Peyer's patch (tissue), 4 donors: ENCODE measurements around the gene NEK7. TPM values are rescaled to one million over a fixed set of nuclear protein-coding genes. Genes with fewer than 3 reads are reported as not detected.

Experiments used
- DNase-seq, 3 donors: peaks; one replicate each; pipeline ENCODE4 v3.0.0-alpha.2; 2017 to 2019
- H3K27ac ChIP-seq, 4 donors: fragments of 200-600 bp; sonication (generic); one replicate each; pipeline ENCODE4 v1.5.1; 2016 to 2019
- H3K27me3 ChIP-seq, 2 donors: fragments of 200-600 bp; sonication (generic); one replicate each; pipeline ENCODE4 v1.5.1; 2019
- H3K36me3 ChIP-seq, 3 donors: fragments of 200-600 bp; sonication (generic); one replicate each; pipeline ENCODE4 v1.5.1; 2016 to 2019
- H3K4me1 ChIP-seq, 4 donors: fragments of 200-600 bp; sonication (generic); one replicate each; pipeline ENCODE4 v1.5.1; 2016 to 2019
- H3K4me3 ChIP-seq, 4 donors: fragments of 200-600 bp; sonication (generic); 1 replicate in 3 of 4; 2 replicates in 1 of 4; pipeline ENCODE4 v1.5.1; 2016 to 2019; ENCODE audit warnings: mild to moderate bottlenecking in 1 of 4
- H3K9me3 ChIP-seq, 4 donors: fragments of 200-600 bp; sonication (generic); one replicate each; pipeline ENCODE4 v1.5.1; 2016 to 2019; ENCODE audit warnings: mild to moderate bottlenecking in 1 of 4
- CTCF ChIP-seq, 6 experiments: fragments of 450-650 bp in 4 of 6; fragments of 200-600 bp in 2 of 6; sonication (generic) in 1 of 6; IDR thresholded peaks; one replicate each; pipeline ENCODE4 v1.5.1; 2017 to 2019; ENCODE audit warnings: antibody characterized with exemption in 6 of 6, mild to moderate bottlenecking in 3 of 6, moderate library complexity in 1 of 6
- POLR2A ChIP-seq, 2 donors: fragments of 450-650 bp; IDR thresholded peaks; one replicate each; pipeline ENCODE4 v1.5.1; 2017; ENCODE audit warnings: antibody characterized with exemption in 2 of 2, mild to moderate bottlenecking in 2 of 2, moderate library complexity in 2 of 2
- total RNA-seq, 4 donors: library from RNA; depleted of rRNA; stranded (reverse); fragments of >200 nt; gene quantifications; one replicate each; pipeline ENCODE4 v1.1.0, GENCODE V29; 2016

NEK7 gene
- total RNA-seq, 4 donors from 2014 or later, result 62.3 to 75.1 (median 66.5) TPM

GRCh38 chr1:198116069-198116468 is 40.7 kb upstream of the NEK7 start:
- H3K27me3 ChIP-seq, result no peaks in the 10 kb centered on the region
- no peaks in the 10 kb centered on the region for H3K36me3 ChIP-seq
- no peak overlapping the region for H3K27ac ChIP-seq
- DNase-seq, result no peak
- H3K9me3 ChIP-seq, result no peaks in the 10 kb centered on the region
- H3K4me1 ChIP-seq, result no peaks in the 10 kb centered on the region
- TF ChIP-seq CTCF (IDR thresholded peaks at IDR 0.05) (no peak), POLR2A (IDR thresholded peaks at IDR 0.05) (no peak)
- no peak overlapping the region for H3K4me3 ChIP-seq

- Histone ChIP-seq H3K36me3 (no peaks in the 10 kb centered on the region), H3K9me3 (no peaks in the 10 kb centered on the region), H3K4me3 (no peak overlapping the region), H3K27me3 (no peaks in the 10 kb centered on the region), H3K27ac (no peak overlapping the region), H3K4me1 (no peaks in the 10 kb centered on the region)
- DNase-seq, result no peak
- TF ChIP-seq CTCF (IDR thresholded peaks at IDR 0.05) (no peak), POLR2A (IDR thresholded peaks at IDR 0.05) (no peak)
Observed at GRCh38 chr1:198116469-198116868, 40.3 kb upstream of the NEK7 start.

DNA sequence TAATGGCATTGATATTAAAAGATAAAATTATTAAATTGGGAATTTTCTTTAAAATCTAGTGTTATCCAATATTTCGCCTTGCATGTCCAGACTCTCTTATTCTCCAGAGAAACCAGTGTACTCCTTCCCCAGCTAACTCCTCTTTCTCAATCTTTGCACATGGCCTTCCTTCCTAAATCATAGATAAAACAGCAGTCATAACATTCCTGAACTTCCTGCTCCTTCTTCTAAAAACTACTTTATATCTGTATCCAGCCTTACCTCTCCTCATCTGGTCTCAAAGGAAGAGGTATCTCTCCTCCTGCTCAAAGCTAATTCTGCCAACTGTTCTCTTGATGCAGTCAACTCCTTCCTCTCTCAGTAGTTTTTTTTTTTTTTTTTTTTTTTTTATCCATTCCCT is 39.5 kb upstream of the NEK7 start:
- Histone ChIP-seq H3K36me3 (no peaks in the 10 kb centered on the region), H3K27ac (no peak overlapping the region), H3K27me3 (no peaks in the 10 kb centered on the region), H3K4me1 (no peaks in the 10 kb centered on the region), H3K4me3 (no peak overlapping the region), H3K9me3 (no peaks in the 10 kb centered on the region)
- TF ChIP-seq POLR2A (IDR thresholded peaks at IDR 0.05) (no peak), CTCF (IDR thresholded peaks at IDR 0.05) (no peak)
- DNase-seq, result no peak

DNA sequence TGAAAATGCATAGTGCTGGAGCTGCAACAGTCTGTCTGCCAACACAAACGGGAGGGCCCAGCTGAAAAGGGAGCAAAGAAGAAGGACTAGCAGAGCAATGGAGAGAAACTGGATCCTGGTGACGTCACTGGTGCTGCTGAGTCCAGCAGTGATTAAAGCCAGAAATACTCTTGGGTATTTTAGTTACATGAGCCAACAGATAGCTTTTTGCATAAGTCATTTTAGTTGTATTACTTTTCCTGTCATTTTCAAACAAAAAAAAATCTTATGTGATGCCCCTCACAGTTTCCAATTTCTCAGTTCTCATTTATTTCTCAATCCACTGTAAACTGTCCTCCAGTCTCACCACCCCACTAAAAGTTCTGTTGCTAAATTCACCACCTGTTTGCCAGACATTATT is 38.7 kb upstream of the NEK7 start:
- TF ChIP-seq POLR2A (IDR thresholded peaks at IDR 0.05) (no peak), CTCF (IDR thresholded peaks at IDR 0.05) (no peak)
- H3K4me3 ChIP-seq, result no peak overlapping the region
- no peak overlapping the region for H3K27ac ChIP-seq
- no peaks in the 10 kb centered on the region for H3K9me3 ChIP-seq
- no peaks in the 10 kb centered on the region for H3K27me3 ChIP-seq
- no peaks in the 10 kb centered on the region for H3K36me3 ChIP-seq
- peak in 1 of 3 donors; percentile 47 for DNase-seq
- no peaks in the 10 kb centered on the region for H3K4me1 ChIP-seq

GRCh38 chr1:198119906-198120305 is 36.9 kb upstream of the NEK7 start:
- no peaks in the 10 kb centered on the region for H3K4me1 ChIP-seq

More at GRCh38 chr1:198119906-198120305, 36.9 kb upstream of the NEK7 start:
- H3K27ac ChIP-seq, result no peak overlapping the region
- no peak overlapping the region for H3K4me3 ChIP-seq
- H3K36me3 ChIP-seq, result no peaks in the 10 kb centered on the region
- TF ChIP-seq CTCF (IDR thresholded peaks at IDR 0.05) (no peak), POLR2A (IDR thresholded peaks at IDR 0.05) (no peak)
- DNase-seq, result no peak
- H3K9me3 ChIP-seq, result no peaks in the 10 kb centered on the region
- no peaks in the 10 kb centered on the region for H3K27me3 ChIP-seq
